Dermis lymphatic vessel endothelial cell (primary cell): ENCODE measurements around the gene GALNT6. TPM values are rescaled to one million over a fixed set of nuclear protein-coding genes. Genes with fewer than 3 reads are reported as not detected.

Experiments used
- total RNA-seq: library from RNA; depleted of rRNA; stranded (reverse); fragments of >200 nt; gene quantifications from 2 replicates; pipeline ENCODE4 v1.2.1, GENCODE V29; 2014

The GALNT6 gene
- 11.7 and 12.3 TPM in 2 replicates for total RNA-seq

DNA sequence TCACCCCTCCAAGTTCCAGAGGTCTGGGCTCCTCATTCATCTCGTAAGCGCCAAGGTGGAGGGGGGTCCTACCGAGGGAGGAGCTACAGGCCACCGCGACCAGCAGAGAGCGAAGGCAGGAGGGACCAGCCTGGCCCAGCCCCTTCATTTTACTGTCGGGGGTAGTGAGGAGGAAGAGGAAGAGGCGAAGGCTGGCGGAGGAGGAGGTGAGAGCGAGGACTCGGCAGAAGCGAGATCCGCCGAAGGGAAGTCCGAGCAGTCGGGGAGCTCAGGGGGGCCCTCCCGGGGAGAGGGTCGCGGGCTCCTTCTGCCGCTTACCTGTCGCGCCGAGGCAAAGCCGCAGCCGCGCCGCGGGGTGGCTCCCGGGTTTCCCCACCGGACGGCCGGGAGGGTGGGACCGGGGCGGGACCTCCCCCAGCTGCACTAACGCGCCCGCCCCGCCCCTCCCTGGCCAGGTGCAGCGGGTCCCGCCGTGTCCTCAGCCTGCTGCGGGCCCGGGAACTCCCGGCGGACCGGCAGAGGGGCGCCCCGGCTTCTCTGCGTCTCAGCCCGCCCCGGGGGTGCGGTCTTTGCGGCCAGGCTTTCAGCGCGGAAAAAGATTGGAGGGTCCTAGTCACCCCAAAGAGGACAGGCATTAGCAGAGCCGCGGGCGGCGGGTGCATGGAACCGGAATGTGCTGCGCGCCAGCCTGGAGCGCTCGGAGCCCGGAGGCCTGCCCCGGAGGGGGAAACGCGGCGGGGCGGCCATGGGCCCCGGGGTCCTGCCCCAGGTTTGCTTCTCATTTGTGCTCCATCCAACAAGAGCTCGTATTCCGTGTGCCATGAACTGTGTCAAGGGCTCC is at the start of gene GALNT6:
Gene GALNT6 (minus strand): TSS at position 124 of the 841 bp plus-strand sequence. CDS start 11,625 bp downstream, outside the sequence.

DNA sequence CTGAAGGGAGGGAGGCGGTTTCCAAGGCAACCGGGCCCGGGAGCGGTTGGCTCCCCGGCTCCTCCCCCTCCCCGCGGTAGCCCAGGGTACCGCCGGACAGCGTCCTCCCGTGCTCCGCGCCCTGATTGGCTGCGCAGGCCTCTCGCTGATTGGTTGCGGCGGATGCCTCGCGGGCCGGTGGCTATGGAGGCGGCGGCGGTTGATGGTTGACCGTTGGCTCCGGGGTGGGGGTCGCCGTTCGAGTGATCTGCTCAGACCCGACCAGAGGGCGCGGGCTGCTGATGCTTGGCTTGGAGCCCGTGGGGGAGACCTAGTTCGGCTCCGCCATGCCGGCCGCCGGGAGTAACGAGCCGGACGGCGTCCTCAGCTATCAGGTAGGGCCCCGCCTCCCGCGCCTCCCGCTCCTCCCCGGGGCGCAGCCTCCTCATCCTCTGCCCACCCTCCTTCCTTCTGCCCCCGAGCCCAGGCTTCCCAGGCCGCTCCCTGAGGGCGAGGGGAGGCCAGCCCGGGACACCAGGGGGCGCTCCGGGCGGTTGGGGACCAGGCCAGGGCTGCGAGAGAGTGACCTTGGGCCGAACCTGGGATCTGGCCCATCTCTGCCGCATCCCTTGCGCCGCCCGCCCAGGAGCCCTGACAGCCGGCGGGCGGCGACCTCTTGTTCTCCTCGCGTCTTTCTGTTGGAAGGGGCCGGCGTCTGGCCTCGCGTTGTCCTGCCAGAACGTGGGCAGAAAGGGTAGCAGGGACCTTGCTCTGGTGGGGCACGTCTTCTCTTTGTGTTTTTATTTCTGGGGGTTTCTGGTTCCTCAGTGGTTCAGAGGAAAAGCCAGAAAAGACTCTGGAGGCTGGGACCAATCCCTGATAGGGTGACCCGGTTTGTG is 33.7 kb upstream of the GALNT6 start, which contains the start of gene SLC4A8:
Gene SLC4A8 (plus strand): TSS at position 170 of the 878 bp plus-strand sequence. CDS start 157 bp downstream, at position 327.

DNA sequence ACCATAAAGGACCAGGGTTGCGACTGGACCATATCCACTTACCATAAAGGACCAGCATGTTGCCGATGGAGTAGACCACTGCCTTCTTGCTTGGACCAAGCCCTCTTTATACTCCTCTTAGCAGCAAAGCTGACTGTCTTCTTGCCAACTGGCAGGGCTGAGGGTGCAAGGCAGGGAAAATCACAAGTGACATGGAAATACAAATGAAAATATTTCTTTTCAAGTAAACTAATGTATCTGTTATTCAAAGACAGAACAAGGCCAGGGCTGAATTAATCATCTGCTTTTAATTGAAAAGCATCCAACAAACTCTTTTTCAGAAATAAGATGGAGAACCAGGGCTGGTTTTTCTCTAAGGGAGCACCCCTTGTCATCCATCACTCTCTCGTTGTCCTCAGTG is 44.6 kb downstream of the GALNT6 start, which contains the start of gene CELA1:
Gene CELA1 (minus strand): TSS at position 99 of the 400 bp plus-strand sequence. CDS start 41 bp downstream, at position 58.

DNA sequence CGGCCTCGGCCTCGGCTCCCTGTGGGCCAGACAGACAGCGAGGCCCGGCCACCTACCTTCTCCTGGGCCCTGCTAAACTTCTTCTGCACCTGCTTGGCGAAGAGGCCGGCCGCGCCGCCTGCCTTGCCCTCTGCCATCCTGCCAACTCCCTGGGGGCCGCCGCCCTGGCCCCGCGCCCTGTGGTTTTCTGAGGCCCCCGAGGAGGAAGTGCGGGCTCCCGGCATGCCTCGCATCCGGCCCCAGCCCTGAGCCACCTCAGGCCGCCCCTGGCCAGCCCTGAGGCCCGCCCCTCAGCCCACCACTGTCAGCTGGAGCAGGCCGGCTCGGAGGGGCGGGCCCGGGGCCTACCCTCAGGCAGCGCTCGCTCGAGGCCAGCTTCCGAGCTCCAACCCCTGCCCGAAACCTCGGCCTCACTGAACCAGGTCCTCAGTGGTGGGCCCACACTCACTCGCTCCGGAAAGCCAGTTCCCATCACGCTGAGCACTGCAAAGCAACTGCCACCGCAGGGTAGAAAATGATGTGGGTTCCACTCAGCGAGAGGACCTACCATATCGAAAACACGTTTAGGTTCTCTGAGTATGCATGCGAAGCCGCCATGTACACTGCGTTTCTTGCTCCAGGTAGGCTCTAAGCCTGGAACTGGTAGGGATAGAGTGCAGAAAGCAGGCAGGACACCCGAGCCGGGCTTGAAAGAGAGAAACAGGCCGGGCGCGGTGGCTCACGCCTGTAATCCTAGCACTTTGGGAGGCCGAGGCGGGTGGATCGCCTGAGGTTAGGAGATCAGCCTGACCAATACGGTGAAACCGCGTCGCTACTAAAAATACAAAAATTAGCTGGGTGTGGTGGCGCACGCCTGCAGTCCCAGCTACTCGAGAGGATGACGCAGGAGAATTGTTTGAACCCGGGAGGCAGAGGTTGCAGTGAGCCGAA is 67.0 kb downstream of the GALNT6 start, which contains the start of gene BIN2:
Gene BIN2 (minus strand): TSS at position 209 of the 930 bp plus-strand sequence. CDS start 72 bp downstream, at position 137.

Other genes with a start within 250 kb of the GALNT6 start
- gene TFCP2, start 218.3 kb downstream of the GALNT6 start, total RNA-seq: 10.0 and 16.1 TPM in 2 replicates
- gene POU6F1, start 173.3 kb downstream of the GALNT6 start, total RNA-seq: 1.5 and 2.2 TPM in 2 replicates
- 88.1 and 90.7 TPM in 2 replicates for gene DAZAP2, start 152.6 kb downstream of the GALNT6 start, total RNA-seq
- gene SMAGP, start 121.0 kb downstream of the GALNT6 start, total RNA-seq: 17.0 and 21.4 TPM in 2 replicates
- gene BIN2, start 67.2 kb downstream of the GALNT6 start, total RNA-seq: not detected in 2 replicates
- not detected in 2 replicates for gene CELA1, start 44.7 kb downstream of the GALNT6 start, total RNA-seq
- gene SLC4A8, start 33.4 kb upstream of the GALNT6 start, total RNA-seq: 0.87 and 1.2 TPM in 2 replicates
- gene SCN8A, start 199.8 kb upstream of the GALNT6 start, total RNA-seq: 0.09 and 0.54 TPM in 2 replicates